OCI-LY7 (cell line): ENCODE data around the gene NOCT.

Experiments used
- CTCF ChIP-seq: fragments of 200-600 bp; sonication (generic); conservative IDR thresholded peaks from 2 replicates; pipeline ENCODE4 v1.5.1; 2014; ENCODE audit warnings: mild to moderate bottlenecking, antibody characterized with exemption, low read length, moderate library complexity, mixed read lengths
- EZH2phosphoT487 ChIP-seq: fragments of 200-600 bp; sonication (generic); IDR thresholded peaks from 2 replicates; pipeline ENCODE4 v1.6.1; 2018; ENCODE audit warnings: low read depth, borderline replicate concordance, mild to moderate bottlenecking, mixed run types, antibody characterized with exemption, low read length, moderate library complexity, mixed read lengths

GRCh38 chr4:139018501-139018900 is 2.9 kb downstream of the NOCT start:
- TF ChIP-seq CTCF (no peak), EZH2phosphoT487 (no peak)
